ENCODE data around the gene SLC39A8.

Gene SLC39A8

DNA sequence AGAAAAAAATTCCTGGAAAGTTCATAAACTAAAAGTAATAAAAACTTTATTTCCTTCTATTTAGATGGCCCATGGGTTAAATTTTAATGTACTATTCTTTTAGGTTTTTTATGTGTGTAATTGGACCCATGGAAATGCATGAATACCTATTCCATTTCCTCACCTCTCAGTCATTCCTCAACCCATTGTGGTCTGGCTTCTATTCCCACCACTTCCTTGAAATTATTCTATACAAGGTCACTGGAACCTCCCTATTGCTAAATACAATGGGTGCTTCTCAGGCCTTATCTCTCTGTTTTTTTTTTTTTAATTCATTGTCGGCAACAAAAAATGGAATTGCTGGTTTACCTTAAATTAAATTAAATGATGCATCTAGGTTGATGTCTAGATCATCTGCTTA is 17.2 kb downstream of the SLC39A8 start:
- TF ChIP-seq RAD21 (IDR thresholded peaks at IDR 0.05; ENCODE audit: low read depth) (no peak), YY1 (IDR thresholded peaks at IDR 0.05; ENCODE audit: low read depth) (no peak), EP300 (IDR thresholded peaks at IDR 0.05; ENCODE audit: borderline replicate concordance) (peak; percentile 99), TAF1 (IDR thresholded peaks at IDR 0.05; ENCODE audit: low read depth) (no peak), CREB1 (IDR thresholded peaks at IDR 0.05; ENCODE audit: low read depth) (no peak), NFIC (IDR thresholded peaks at IDR 0.05) (peak; percentile 85), TEAD4 (IDR thresholded peaks at IDR 0.05) (peak; percentile 93), USF1 (IDR thresholded peaks at IDR 0.05) (no peak), CEBPB (IDR thresholded peaks at IDR 0.05) (peak; percentile 92), TCF12 (IDR thresholded peaks at IDR 0.05; ENCODE audit: low read depth) (peak; percentile 97), EGR1 (IDR thresholded peaks at IDR 0.05) (no peak), ZBTB7A (IDR thresholded peaks at IDR 0.05; ENCODE audit: low read depth) (no peak), FOXM1 (IDR thresholded peaks at IDR 0.05; ENCODE audit: borderline replicate concordance, low read depth) (peak; percentile 97), REST (IDR thresholded peaks at IDR 0.05; ENCODE audit: low read depth) (no peak)
- TF ChIP-seq, protein P1, sequence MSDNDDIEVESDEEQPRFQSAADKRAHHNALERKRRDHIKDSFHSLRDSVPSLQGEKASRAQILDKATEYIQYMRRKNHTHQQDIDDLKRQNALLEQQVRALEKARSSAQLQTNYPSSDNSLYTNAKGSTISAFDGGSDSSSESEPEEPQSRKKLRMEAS (IDR thresholded peaks at IDR 0.05): no peak

GRCh38 chr4:102326951-102327350 is 18.3 kb downstream of the SLC39A8 start:
- no peak for TF ChIP-seq REST (IDR thresholded peaks at IDR 0.05; ENCODE audit: low read depth)
- no peak for TF ChIP-seq TAF1 (IDR thresholded peaks at IDR 0.05; ENCODE audit: low read depth)
- no peak for TF ChIP-seq FOXM1 (IDR thresholded peaks at IDR 0.05; ENCODE audit: borderline replicate concordance, low read depth)
- no peak for TF ChIP-seq CEBPB (IDR thresholded peaks at IDR 0.05)
- TF ChIP-seq USF1 (IDR thresholded peaks at IDR 0.05): no peak
- TF ChIP-seq EGR1 (IDR thresholded peaks at IDR 0.05): no peak
- no peak for TF ChIP-seq CREB1 (IDR thresholded peaks at IDR 0.05; ENCODE audit: low read depth)

DNA sequence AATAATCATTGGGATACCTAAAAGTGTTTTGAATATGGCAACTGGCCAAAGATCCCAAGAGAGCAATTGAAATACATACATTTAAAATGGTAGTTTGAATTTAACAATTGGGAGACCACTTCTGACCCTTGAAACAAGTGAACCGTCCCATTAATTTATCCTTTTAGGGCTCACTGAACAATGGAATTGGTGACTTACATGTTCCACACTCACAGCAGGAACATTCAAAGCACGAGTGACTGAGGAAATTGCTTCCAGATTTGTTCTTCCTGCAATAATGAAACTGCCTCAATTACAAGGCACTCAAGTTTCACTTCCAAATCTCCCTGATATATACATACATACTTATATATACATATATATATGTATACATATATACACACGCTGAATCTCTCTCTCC is 20.6 kb downstream of the SLC39A8 start:
- no peak for TF ChIP-seq EGR1 (IDR thresholded peaks at IDR 0.05)
- TF ChIP-seq ZBTB7A (IDR thresholded peaks at IDR 0.05; ENCODE audit: low read depth): no peak
- no peak for TF ChIP-seq REST (IDR thresholded peaks at IDR 0.05; ENCODE audit: low read depth)
- no peak for TF ChIP-seq RAD21 (IDR thresholded peaks at IDR 0.05; ENCODE audit: low read depth)
- TF ChIP-seq TCF12 (IDR thresholded peaks at IDR 0.05; ENCODE audit: low read depth): peak; percentile 99
- TF ChIP-seq YY1 (IDR thresholded peaks at IDR 0.05; ENCODE audit: low read depth): no peak
- TF ChIP-seq EP300 (IDR thresholded peaks at IDR 0.05; ENCODE audit: borderline replicate concordance): peak; percentile 99
- TF ChIP-seq CREB1 (IDR thresholded peaks at IDR 0.05; ENCODE audit: low read depth): 0 out of 2 replicates have a peak, but pooled peaks have one; percentile 19
- no peak; the same call in 1 of the 2 replicates for TF ChIP-seq USF1 (IDR thresholded peaks at IDR 0.05)
- peak; percentile 94 for TF ChIP-seq NFIC (IDR thresholded peaks at IDR 0.05)
- TF ChIP-seq, protein P1 (IDR thresholded peaks at IDR 0.05): peak; percentile 46; the same call in 1 of the 2 replicates
- TF ChIP-seq TEAD4 (IDR thresholded peaks at IDR 0.05): peak; percentile 89
- peak; percentile 98 for TF ChIP-seq FOXM1 (IDR thresholded peaks at IDR 0.05; ENCODE audit: borderline replicate concordance, low read depth)
- peak; percentile 59 for TF ChIP-seq CEBPB (IDR thresholded peaks at IDR 0.05)
- no peak for TF ChIP-seq TAF1 (IDR thresholded peaks at IDR 0.05; ENCODE audit: low read depth)

- TF ChIP-seq NFIC (IDR thresholded peaks at IDR 0.05): no peak
- no peak for TF ChIP-seq REST (IDR thresholded peaks at IDR 0.05; ENCODE audit: low read depth)
- TF ChIP-seq EGR1 (IDR thresholded peaks at IDR 0.05): no peak
- TF ChIP-seq, protein P1 (IDR thresholded peaks at IDR 0.05): no peak
- TF ChIP-seq TEAD4 (IDR thresholded peaks at IDR 0.05): no peak
- TF ChIP-seq RAD21 (IDR thresholded peaks at IDR 0.05; ENCODE audit: low read depth): no peak
- TF ChIP-seq USF1 (IDR thresholded peaks at IDR 0.05): no peak
- TF ChIP-seq ZBTB7A (IDR thresholded peaks at IDR 0.05; ENCODE audit: low read depth): no peak
- TF ChIP-seq FOXM1 (IDR thresholded peaks at IDR 0.05; ENCODE audit: borderline replicate concordance, low read depth): no peak
Observed at GRCh38 chr4:102322736-102323135, 22.5 kb downstream of the SLC39A8 start.
